Esophagus squamous epithelium (tissue), 4 donors: ENCODE measurements around the gene LIN52.

Experiments used
- POLR2A ChIP-seq, 4 donors: fragments of 450-650 bp; IDR thresholded peaks; one replicate each; pipeline ENCODE4 v1.6.1; 2017; ENCODE audit warnings: antibody characterized with exemption in 4 of 4, mild to moderate bottlenecking in 4 of 4, moderate library complexity in 3 of 4
- TF ChIP-seq, protein P1 (sequence below), 6 experiments: fragments of 450-650 bp in 4 of 6; fragments of 200-600 bp in 2 of 6; sonication (generic) in 2 of 6; IDR thresholded peaks; one replicate each; pipeline ENCODE4 v1.5.1; 2016 to 2019; ENCODE audit warnings: antibody characterized with exemption in 6 of 6, mild to moderate bottlenecking in 4 of 6, moderate library complexity in 4 of 6

DNA sequence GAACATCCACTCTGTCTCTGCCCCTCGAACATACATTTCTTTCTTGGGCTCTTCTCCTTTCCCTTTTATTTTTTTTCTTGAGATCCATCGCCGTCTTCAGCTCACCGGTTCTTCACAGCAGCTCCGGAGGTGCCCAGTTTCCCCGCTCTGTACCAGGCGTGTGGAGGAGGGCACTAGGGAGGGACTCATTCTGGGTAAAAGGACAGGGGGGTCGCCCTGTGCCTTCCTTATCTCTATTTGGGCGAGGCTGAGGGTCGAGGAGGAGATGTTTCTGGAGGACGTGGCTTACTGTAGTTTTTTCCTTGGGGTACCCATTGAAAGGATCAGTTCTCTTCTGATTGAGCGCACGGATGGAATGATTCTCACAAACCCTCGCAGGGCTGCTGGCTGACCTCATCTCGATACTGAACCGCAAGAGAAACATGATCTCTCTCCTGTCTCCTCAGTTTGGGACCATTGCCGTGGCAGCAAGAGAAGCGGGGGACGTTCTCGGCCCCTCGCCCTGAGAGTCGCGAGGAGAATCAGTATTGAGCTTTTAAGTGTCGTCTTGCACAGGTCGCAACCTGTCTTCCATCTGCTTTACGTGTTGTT is 386 bp downstream of the LIN52 start:
- TF ChIP-seq, protein P1, sequence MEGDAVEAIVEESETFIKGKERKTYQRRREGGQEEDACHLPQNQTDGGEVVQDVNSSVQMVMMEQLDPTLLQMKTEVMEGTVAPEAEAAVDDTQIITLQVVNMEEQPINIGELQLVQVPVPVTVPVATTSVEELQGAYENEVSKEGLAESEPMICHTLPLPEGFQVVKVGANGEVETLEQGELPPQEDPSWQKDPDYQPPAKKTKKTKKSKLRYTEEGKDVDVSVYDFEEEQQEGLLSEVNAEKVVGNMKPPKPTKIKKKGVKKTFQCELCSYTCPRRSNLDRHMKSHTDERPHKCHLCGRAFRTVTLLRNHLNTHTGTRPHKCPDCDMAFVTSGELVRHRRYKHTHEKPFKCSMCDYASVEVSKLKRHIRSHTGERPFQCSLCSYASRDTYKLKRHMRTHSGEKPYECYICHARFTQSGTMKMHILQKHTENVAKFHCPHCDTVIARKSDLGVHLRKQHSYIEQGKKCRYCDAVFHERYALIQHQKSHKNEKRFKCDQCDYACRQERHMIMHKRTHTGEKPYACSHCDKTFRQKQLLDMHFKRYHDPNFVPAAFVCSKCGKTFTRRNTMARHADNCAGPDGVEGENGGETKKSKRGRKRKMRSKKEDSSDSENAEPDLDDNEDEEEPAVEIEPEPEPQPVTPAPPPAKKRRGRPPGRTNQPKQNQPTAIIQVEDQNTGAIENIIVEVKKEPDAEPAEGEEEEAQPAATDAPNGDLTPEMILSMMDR (IDR thresholded peaks at IDR 0.05): no peak
- peak in 1 of 4 donors; percentile 6 for TF ChIP-seq POLR2A (IDR thresholded peaks at IDR 0.05)
